ENCODE results near the gene TMEM270. TPM values are rescaled to one million over a fixed set of nuclear protein-coding genes. Genes with fewer than 3 reads are reported as not detected.

Gene TMEM270
- polyA plus RNA-seq, 1 experiment, result not detected

DNA sequence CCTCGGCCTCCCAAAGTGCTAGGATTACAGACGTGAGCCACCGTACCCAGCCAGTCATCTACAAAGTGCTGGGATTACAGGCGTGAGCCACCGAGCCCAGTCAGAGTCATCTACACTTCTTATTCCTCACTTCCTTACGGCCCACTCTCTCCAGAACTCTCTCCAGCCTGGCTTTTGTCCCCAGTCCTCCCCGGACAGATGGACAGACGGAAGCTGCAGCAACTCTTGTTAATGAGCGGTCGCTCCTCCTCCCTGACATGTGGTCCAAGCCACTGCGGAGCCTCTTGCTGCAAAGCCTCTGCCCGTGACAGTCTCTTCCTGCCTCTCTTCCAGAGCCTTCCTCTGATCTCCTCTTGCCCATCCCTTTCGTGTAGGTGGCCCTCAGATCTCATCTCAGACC lies 45.9 kb downstream of the TMEM270 start:
- no peak overlapping the region for H3K4me3 ChIP-seq (ENCODE audit: low read depth, low read length)
- no peaks in the 10 kb centered on the region for H3K36me3 ChIP-seq (ENCODE audit: control insufficient read depth, insufficient read depth, low read length)
- TF ChIP-seq CTCF (IDR thresholded peaks at IDR 0.05; ENCODE audit: insufficient read depth, low read depth, low read length), result no peak
- CTCF ChIA-PET, result interaction anchor here (1.1 to 1.4 kb wide), 2 partner anchors 120 kb away, joined by 3 to 4 read pairs; no protein-coding TSS in a partner anchor
- POLR2A ChIA-PET, result no interaction called here
- no peak for DNase-seq (ENCODE audit: low read depth)
- H3K27me3 ChIP-seq (ENCODE audit: control insufficient read depth, insufficient read depth, low read length), result no peaks in the 10 kb centered on the region

GRCh38 chr7:73907554-73908122 lies 46.7 kb downstream of the TMEM270 start:
- DNase-seq (ENCODE audit: low read depth), result no peak
- no peak for TF ChIP-seq CTCF (IDR thresholded peaks at IDR 0.05; ENCODE audit: insufficient read depth, low read depth, low read length)
- POLR2A ChIA-PET, result no interaction called here
- no peaks in the 10 kb centered on the region for H3K27me3 ChIP-seq (ENCODE audit: control insufficient read depth, insufficient read depth, low read length)
- CTCF ChIA-PET, result interaction anchor here (1.4 kb wide), 1 partner anchor 119 kb away, joined by 3 read pairs; no protein-coding TSS in a partner anchor
- H3K4me3 ChIP-seq (ENCODE audit: low read depth, low read length), result no peak overlapping the region
- no peaks in the 10 kb centered on the region for H3K36me3 ChIP-seq (ENCODE audit: control insufficient read depth, insufficient read depth, low read length)

GRCh38 chr7:73908123-73908611 lies 47.2 kb downstream of the TMEM270 start:
- no peaks in the 10 kb centered on the region for H3K36me3 ChIP-seq (ENCODE audit: control insufficient read depth, insufficient read depth, low read length)
- DNase-seq (ENCODE audit: low read depth), result no peak
- TF ChIP-seq CTCF (IDR thresholded peaks at IDR 0.05; ENCODE audit: insufficient read depth, low read depth, low read length), result no peak
- ChIA-PET CTCF (interaction anchor here (1.4 kb wide), 1 partner anchor 119 kb away, joined by 3 read pairs; no protein-coding TSS in a partner anchor), POLR2A (no interaction called here)
- no peaks in the 10 kb centered on the region for H3K27me3 ChIP-seq (ENCODE audit: control insufficient read depth, insufficient read depth, low read length)
- no peak overlapping the region for H3K4me3 ChIP-seq (ENCODE audit: low read depth, low read length)

- Histone ChIP-seq H3K27me3 (ENCODE audit: control insufficient read depth, insufficient read depth, low read length) (no peaks in the 10 kb centered on the region), H3K36me3 (ENCODE audit: control insufficient read depth, insufficient read depth, low read length) (no peaks in the 10 kb centered on the region), H3K4me3 (ENCODE audit: low read depth, low read length) (no peak overlapping the region)
- ChIA-PET POLR2A (no interaction called here), CTCF (no interaction called here)
- TF ChIP-seq CTCF (IDR thresholded peaks at IDR 0.05; ENCODE audit: insufficient read depth, low read depth, low read length), result no peak
- DNase-seq (ENCODE audit: low read depth), result no peak
These were observed 48.3 kb downstream of the TMEM270 start for GRCh38 chr7:73909051-73909941.

- no peak overlapping the region for H3K4me3 ChIP-seq (ENCODE audit: low read depth, low read length)
- no peak for TF ChIP-seq CTCF (IDR thresholded peaks at IDR 0.05; ENCODE audit: insufficient read depth, low read depth, low read length)
- DNase-seq (ENCODE audit: low read depth), result no peak
- ChIA-PET CTCF (no interaction called here), POLR2A (no interaction called here)
- H3K27me3 ChIP-seq (ENCODE audit: control insufficient read depth, insufficient read depth, low read length), result no peaks in the 10 kb centered on the region
- H3K36me3 ChIP-seq (ENCODE audit: control insufficient read depth, insufficient read depth, low read length), result no peaks in the 10 kb centered on the region
These were observed 49.0 kb downstream of the TMEM270 start for GRCh38 chr7:73909996-73910395.

Data from BJ (cell line).